Superior temporal gyrus (tissue), 1 donor: ENCODE results near the gene CSDE1.

Experiments used
- DNase-seq: peaks from one replicate; pipeline ENCODE4 v3.0.0-alpha.2; 2016; ENCODE audit errors: extremely low spot score

Gene CSDE1

GRCh38 chr1:114701931-114702330 lies 55.9 kb downstream of the CSDE1 start:
- no peak for DNase-seq

- no peak for DNase-seq
These were observed 57.7 kb downstream of the CSDE1 start for GRCh38 chr1:114700036-114700600.

- DNase-seq: no peak
These were observed 61.0 kb downstream of the CSDE1 start for GRCh38 chr1:114696810-114697209.

- DNase-seq: no peak
These were observed 62.2 kb downstream of the CSDE1 start, which contains the start of gene AMPD1 for GRCh38 chr1:114695430-114696058. TSS of gene AMPD1 (minus strand) at chr1:114695546. CDS start at chr1:114695471, 75 bp downstream.

GRCh38 chr1:114694540-114695310 lies 63.1 kb downstream of the CSDE1 start:
- DNase-seq: no peak

GRCh38 chr1:114692947-114693346 lies 64.8 kb downstream of the CSDE1 start:
- DNase-seq: no peak

GRCh38 chr1:114691061-114691460 lies 66.7 kb downstream of the CSDE1 start:
- no peak for DNase-seq

- no peak for DNase-seq
These were observed 67.6 kb downstream of the CSDE1 start for GRCh38 chr1:114690148-114690547.

- DNase-seq: no peak
These were observed 69.3 kb downstream of the CSDE1 start for GRCh38 chr1:114688526-114688925.

- DNase-seq: no peak
These were observed 71.9 kb downstream of the CSDE1 start for GRCh38 chr1:114685851-114686250.

- no peak for DNase-seq
These were observed 80.1 kb downstream of the CSDE1 start for GRCh38 chr1:114677691-114678090.

- no peak for DNase-seq
These were observed 81.7 kb downstream of the CSDE1 start for GRCh38 chr1:114676115-114676514.

GRCh38 chr1:114671939-114672275 lies 85.9 kb downstream of the CSDE1 start:
- DNase-seq: no peak

- no peak for DNase-seq
These were observed 86.5 kb downstream of the CSDE1 start for GRCh38 chr1:114671011-114671938.

- DNase-seq: peak; percentile 59
These were observed 87.4 kb downstream of the CSDE1 start for GRCh38 chr1:114670083-114671010.

GRCh38 chr1:114669562-114670082 lies 88.2 kb downstream of the CSDE1 start, which contains the start of gene DENND2C:
TSS of gene DENND2C (minus strand) at chr1:114670049. CDS start at chr1:114625984, 44,065 bp downstream.
- DNase-seq: no peak

- no peak for DNase-seq
These were observed 88.8 kb downstream of the CSDE1 start for GRCh38 chr1:114668784-114669561.

GRCh38 chr1:114668373-114668772 lies 89.4 kb downstream of the CSDE1 start:
- no peak for DNase-seq

- no peak for DNase-seq
These were observed 90.8 kb downstream of the CSDE1 start for GRCh38 chr1:114666954-114667353.
